ENCODE results near the gene FLRT1.

The FLRT1 gene

GRCh38 chr11:64048042-64048854, 12.5 kb downstream of the FLRT1 start:
- DNase-seq (ENCODE audit: low read depth, low spot score) = no peak

- no peak for DNase-seq (ENCODE audit: low read depth, low spot score)
These were observed 13.8 kb downstream of the FLRT1 start for GRCh38 chr11:64049509-64049908.

GRCh38 chr11:64051297-64051696, 15.6 kb downstream of the FLRT1 start:
- no peak for DNase-seq (ENCODE audit: low read depth, low spot score)

- no peak for DNase-seq (ENCODE audit: low read depth, low spot score)
These were observed 16.7 kb downstream of the FLRT1 start for GRCh38 chr11:64052436-64052835.

GRCh38 chr11:64052938-64053622, 17.3 kb downstream of the FLRT1 start:
- DNase-seq (ENCODE audit: low read depth, low spot score) = no peak

GRCh38 chr11:64053699-64054098, 18.0 kb downstream of the FLRT1 start:
- DNase-seq (ENCODE audit: low read depth, low spot score) = no peak

GRCh38 chr11:64055077-64055476, 19.3 kb downstream of the FLRT1 start:
- DNase-seq (ENCODE audit: low read depth, low spot score) = no peak

- DNase-seq (ENCODE audit: low read depth, low spot score) = no peak
These were observed 20.6 kb downstream of the FLRT1 start for GRCh38 chr11:64056213-64056785.

GRCh38 chr11:64056861-64057260, 21.1 kb downstream of the FLRT1 start:
- no peak for DNase-seq (ENCODE audit: low read depth, low spot score)

GRCh38 chr11:64057890-64058289, 22.2 kb downstream of the FLRT1 start:
- no peak for DNase-seq (ENCODE audit: low read depth, low spot score)

- no peak for DNase-seq (ENCODE audit: low read depth, low spot score)
These were observed 22.8 kb downstream of the FLRT1 start for GRCh38 chr11:64058494-64058893.

- no peak for DNase-seq (ENCODE audit: low read depth, low spot score)
These were observed 23.8 kb downstream of the FLRT1 start for GRCh38 chr11:64059339-64060140.

- no peak for DNase-seq (ENCODE audit: low read depth, low spot score)
These were observed 24.6 kb downstream of the FLRT1 start for GRCh38 chr11:64060263-64060860.

- DNase-seq (ENCODE audit: low read depth, low spot score) = no peak
These were observed 25.2 kb downstream of the FLRT1 start for GRCh38 chr11:64060861-64061444.

- no peak for DNase-seq (ENCODE audit: low read depth, low spot score)
These were observed 26.7 kb downstream of the FLRT1 start for GRCh38 chr11:64062185-64063039.

- no peak for DNase-seq (ENCODE audit: low read depth, low spot score)
These were observed 28.0 kb downstream of the FLRT1 start for GRCh38 chr11:64063777-64064176.

GRCh38 chr11:64064374-64065140, 28.8 kb downstream of the FLRT1 start:
- no peak for DNase-seq (ENCODE audit: low read depth, low spot score)

GRCh38 chr11:64065141-64065465, 29.4 kb downstream of the FLRT1 start:
- DNase-seq (ENCODE audit: low read depth, low spot score) = no peak

- DNase-seq (ENCODE audit: low read depth, low spot score) = no peak
These were observed 30.0 kb downstream of the FLRT1 start for GRCh38 chr11:64065712-64066111.

Data from activated CD4-positive, CD25-positive, alpha-beta regulatory T cell treated with anti-CD3 and anti-CD28 coated beads, Interleukin-2, amount 50 U/mL, for 16 hours (primary cell).